ENCODE data around the gene ESR1. TPM values are rescaled to one million over a fixed set of nuclear protein-coding genes. Genes with fewer than 3 reads are reported as not detected.

Gene ESR1
- total RNA-seq, 2 experiments from 2014 or later = 0.06 TPM; not detected in 1

DNA sequence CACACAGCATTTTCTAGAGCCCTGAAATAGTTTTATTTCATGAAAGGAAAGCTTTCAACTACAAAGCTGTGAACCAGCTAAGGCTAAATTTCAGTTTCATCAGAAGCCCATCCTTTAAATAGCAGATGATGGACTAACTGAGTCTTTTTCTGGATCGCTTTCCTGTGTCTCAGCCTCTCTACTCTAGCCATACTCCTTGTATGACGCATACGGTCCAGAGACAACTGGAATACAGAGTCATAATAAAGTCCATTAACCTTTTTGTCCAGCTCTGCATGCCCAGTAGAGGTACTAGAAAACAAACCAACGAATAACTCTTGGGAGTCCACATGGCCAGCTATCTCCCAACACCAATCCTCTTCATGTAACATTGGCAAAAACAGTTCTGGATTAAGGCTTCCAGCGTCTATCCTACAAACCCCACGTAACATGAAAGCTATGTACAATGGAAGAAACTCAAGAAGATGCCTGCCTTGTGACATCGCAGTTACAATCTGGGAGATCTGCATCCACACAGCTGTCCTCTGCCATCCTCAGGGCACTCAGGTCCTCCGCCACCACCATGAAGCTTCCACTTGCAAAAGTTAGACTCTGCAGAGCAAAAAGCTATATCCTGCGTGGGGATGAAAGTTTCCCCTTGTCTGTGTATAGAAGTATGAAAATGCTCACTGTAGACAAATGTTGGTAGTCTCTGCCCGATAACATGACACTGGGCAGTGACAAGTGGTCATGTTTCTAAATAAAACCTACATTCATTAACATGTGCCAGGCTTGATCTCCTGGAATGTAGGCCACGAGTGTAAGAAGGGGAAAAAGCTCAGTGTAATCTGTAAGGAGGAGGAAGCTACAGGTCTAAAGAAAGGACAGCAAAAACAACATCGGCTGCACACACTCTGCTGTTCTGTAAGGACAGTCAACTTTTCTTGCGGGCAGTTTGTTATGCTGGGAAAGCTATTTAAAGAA, 360.4 kb downstream of the ESR1 start:
- Histone ChIP-seq H3K36me3 (ENCODE audit: insufficient read depth, low read length) (peaks cover 76% of the 10 kb centered on the region), H3K4me1 (ENCODE audit: insufficient read depth, low read length, poor library complexity, severe bottlenecking) (no peaks in the 10 kb centered on the region), H2AFZ (ENCODE audit: low read length) (no peak overlapping the region), H4K20me1 (ENCODE audit: insufficient read depth, low read length) (no peaks in the 10 kb centered on the region), H3K4me3 (ENCODE audit: low read depth, low read length, poor library complexity, severe bottlenecking) (no peak overlapping the region), H3K79me2 (ENCODE audit: insufficient read depth, low read depth, low read length) (no peaks in the 10 kb centered on the region), H3K9me3 (ENCODE audit: low read length) (no peaks in the 10 kb centered on the region), H3K4me2 (ENCODE audit: low read length) (no peak overlapping the region), H3K27ac (ENCODE audit: low read depth, low read length, poor library complexity, severe bottlenecking) (no peak overlapping the region), H3K9me2 (ENCODE audit: insufficient read depth, low read length) (no peaks in the 10 kb centered on the region)
- BruUV-seq (replicated peaks) = no TSS peak
- POLR2A ChIA-PET = interaction anchor here (0.8 to 2.0 kb wide), 7 partner anchors 9 to 90 kb away, joined by 3 to 13 read pairs (median 3); no protein-coding TSS in a partner anchor
- intact Hi-C loops (cut with micrococcal nuclease; ENCODE audit: unreplicated experiment) = no loop called here
- no peak for TF ChIP-seq EZH2phosphoT487 (IDR thresholded peaks at IDR 0.05; ENCODE audit: borderline replicate concordance, low read depth, low read length)
- TF ChIP-seq, protein P1, sequence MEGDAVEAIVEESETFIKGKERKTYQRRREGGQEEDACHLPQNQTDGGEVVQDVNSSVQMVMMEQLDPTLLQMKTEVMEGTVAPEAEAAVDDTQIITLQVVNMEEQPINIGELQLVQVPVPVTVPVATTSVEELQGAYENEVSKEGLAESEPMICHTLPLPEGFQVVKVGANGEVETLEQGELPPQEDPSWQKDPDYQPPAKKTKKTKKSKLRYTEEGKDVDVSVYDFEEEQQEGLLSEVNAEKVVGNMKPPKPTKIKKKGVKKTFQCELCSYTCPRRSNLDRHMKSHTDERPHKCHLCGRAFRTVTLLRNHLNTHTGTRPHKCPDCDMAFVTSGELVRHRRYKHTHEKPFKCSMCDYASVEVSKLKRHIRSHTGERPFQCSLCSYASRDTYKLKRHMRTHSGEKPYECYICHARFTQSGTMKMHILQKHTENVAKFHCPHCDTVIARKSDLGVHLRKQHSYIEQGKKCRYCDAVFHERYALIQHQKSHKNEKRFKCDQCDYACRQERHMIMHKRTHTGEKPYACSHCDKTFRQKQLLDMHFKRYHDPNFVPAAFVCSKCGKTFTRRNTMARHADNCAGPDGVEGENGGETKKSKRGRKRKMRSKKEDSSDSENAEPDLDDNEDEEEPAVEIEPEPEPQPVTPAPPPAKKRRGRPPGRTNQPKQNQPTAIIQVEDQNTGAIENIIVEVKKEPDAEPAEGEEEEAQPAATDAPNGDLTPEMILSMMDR (conservative IDR thresholded peaks at IDR 0.05; ENCODE audit: low read length) = no peak
- CTCF ChIA-PET (ENCODE audit: unreplicated experiment) = interaction anchor here (0.6 kb wide), 2 partner anchors 12 to 14 kb away, joined by 3 read pairs; no protein-coding TSS in a partner anchor
- DNase-seq (ENCODE audit: low spot score) = no peak

DNA sequence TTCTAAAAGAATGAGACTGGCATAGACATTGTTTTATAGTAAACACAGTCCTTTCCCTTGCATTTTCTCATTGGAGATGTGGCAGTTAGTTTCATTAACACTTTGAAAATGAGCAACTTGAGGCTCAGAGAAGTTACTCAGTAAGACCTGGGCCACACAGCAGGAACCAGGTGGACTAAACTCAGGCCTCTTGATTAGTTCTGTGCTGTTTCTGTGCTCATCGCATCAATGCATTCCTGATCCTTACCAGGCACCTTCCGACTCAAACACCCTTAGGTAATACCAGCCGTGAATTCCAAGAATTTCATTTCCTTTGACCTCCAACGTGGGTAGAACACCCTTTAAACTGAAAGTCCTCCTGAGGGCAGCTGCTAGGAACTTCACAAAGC, 362.8 kb downstream of the ESR1 start:
- H3K9me2 ChIP-seq (ENCODE audit: insufficient read depth, low read length) = no peaks in the 10 kb centered on the region
- no peak overlapping the region for H3K4me3 ChIP-seq (ENCODE audit: low read depth, low read length, poor library complexity, severe bottlenecking)
- ChIA-PET CTCF (ENCODE audit: unreplicated experiment) (no interaction called here), POLR2A (interaction anchor here (0.6 to 0.9 kb wide), 2 partner anchors 17 to 1549 kb away, joined by 3 read pairs; no protein-coding TSS in a partner anchor)
- TF ChIP-seq, protein P1 (conservative IDR thresholded peaks at IDR 0.05; ENCODE audit: low read length) = no peak
- TF ChIP-seq EZH2phosphoT487 (IDR thresholded peaks at IDR 0.05; ENCODE audit: borderline replicate concordance, low read depth, low read length) = no peak
- H3K4me2 ChIP-seq (ENCODE audit: low read length) = no peak overlapping the region
- no peaks in the 10 kb centered on the region for H3K4me1 ChIP-seq (ENCODE audit: insufficient read depth, low read length, poor library complexity, severe bottlenecking)
- H3K79me2 ChIP-seq (ENCODE audit: insufficient read depth, low read depth, low read length) = no peaks in the 10 kb centered on the region
- H3K9me3 ChIP-seq (ENCODE audit: low read length) = no peaks in the 10 kb centered on the region
- no peak overlapping the region for H2AFZ ChIP-seq (ENCODE audit: low read length)
- intact Hi-C loops (cut with micrococcal nuclease; ENCODE audit: unreplicated experiment) = no loop called here
- H3K36me3 ChIP-seq (ENCODE audit: insufficient read depth, low read length) = peaks cover 80% of the 10 kb centered on the region
- no peak overlapping the region for H3K27ac ChIP-seq (ENCODE audit: low read depth, low read length, poor library complexity, severe bottlenecking)
- no TSS peak for BruUV-seq (replicated peaks)
- H4K20me1 ChIP-seq (ENCODE audit: insufficient read depth, low read length) = no peaks in the 10 kb centered on the region
- no peak for DNase-seq (ENCODE audit: low spot score)
